Thoracic aorta (tissue), 2 donors: ENCODE measurements around the gene SERPINB11. TPM values are rescaled to one million over a fixed set of nuclear protein-coding genes. Genes with fewer than 3 reads are reported as not detected.

ENCODE experiments used
- ATAC-seq: fragments of 150-250 bp; one replicate; pipeline ENCODE4 v1.8.0; 2017; ENCODE audit warnings: low read depth; ENCODE audit not compliant: insufficient number of reproducible peaks, low FRiP score
- DNase-seq: peaks from one replicate; pipeline ENCODE4 v3.0.0-alpha.2; 2020; ENCODE audit warnings: low spot score
- H3K27ac ChIP-seq, 2 donors: fragments of 200-600 bp; sonication (generic); 1 replicate in 1 of 2; 2 replicates in 1 of 2; pipeline ENCODE4 v1.5.1; 2016; ENCODE audit warnings: mild to moderate bottlenecking in 2 of 2, moderate library complexity in 2 of 2
- H3K27me3 ChIP-seq: fragments of 200-600 bp; sonication (generic); replicated peaks from 2 replicates; pipeline ENCODE4 v1.6.0; 2016; ENCODE audit warnings: mild to moderate bottlenecking; ENCODE audit not compliant: insufficient read depth
- H3K36me3 ChIP-seq: fragments of 200-600 bp; sonication (generic); one replicate; pipeline ENCODE4 v1.5.1; 2016
- H3K4me1 ChIP-seq, 2 donors: fragments of 200-600 bp; sonication (generic); 1 replicate in 1 of 2; 2 replicates in 1 of 2; pipeline versions ENCODE4 v1.5.1 to v1.6.0; 2016; ENCODE audit warnings: low read depth in 2 of 2, mild to moderate bottlenecking in 1 of 2; ENCODE audit not compliant: control insufficient read depth in 1 of 2
- H3K4me3 ChIP-seq: fragments of 200-600 bp; sonication (generic); 2 replicates; pipeline ENCODE4 v1.5.1; 2016; ENCODE audit warnings: mild to moderate bottlenecking
- H3K9me3 ChIP-seq: fragments of 200-600 bp; sonication (generic); 2 replicates; pipeline ENCODE4 v1.5.1; 2016
- CTCF ChIP-seq: fragments of 200-600 bp; sonication (generic); IDR thresholded peaks from one replicate; pipeline ENCODE4 v1.5.1; 2019; ENCODE audit warnings: antibody characterized with exemption
- total RNA-seq, 2 donors: library from RNA; depleted of rRNA; stranded (reverse); fragments of >200 nt; gene quantifications; one replicate each; pipeline versions ENCODE4 v1.1.0 to v1.2.3, GENCODE V29; 2016

Gene SERPINB11
- total RNA-seq, 2 donors from 2014 or later = not detected

- Histone ChIP-seq H3K9me3 (peaks cover 7% of the 10 kb centered on the region), H3K36me3 (no peaks in the 10 kb centered on the region), H3K27me3 (no peaks in the 10 kb centered on the region), H3K4me3 (no peak overlapping the region), H3K4me1 (no peaks in the 10 kb centered on the region), H3K27ac (no peak overlapping the region)
- DNase-seq = no peak
- no peak for TF ChIP-seq CTCF
- ATAC-seq = no peak
These were observed 59.8 kb downstream of the SERPINB11 start for GRCh38 chr18:63762518-63762917.

- TF ChIP-seq CTCF = no peak
- Histone ChIP-seq H3K27ac (no peak overlapping the region), H3K4me1 (no peaks in the 10 kb centered on the region), H3K9me3 (peaks cover 7% of the 10 kb centered on the region), H3K27me3 (no peaks in the 10 kb centered on the region), H3K4me3 (no peak overlapping the region), H3K36me3 (no peaks in the 10 kb centered on the region)
- DNase-seq (no peak), ATAC-seq (no peak)
These were observed 61.3 kb downstream of the SERPINB11 start for GRCh38 chr18:63763831-63764600.

GRCh38 chr18:63765837-63766236 lies 63.1 kb downstream of the SERPINB11 start:
- H3K4me1 ChIP-seq = no peaks in the 10 kb centered on the region
- no peak for DNase-seq
- H3K27ac ChIP-seq = no peak overlapping the region
- no peak overlapping the region for H3K4me3 ChIP-seq
- no peaks in the 10 kb centered on the region for H3K36me3 ChIP-seq
- H3K27me3 ChIP-seq = no peaks in the 10 kb centered on the region
- ATAC-seq = no peak
- H3K9me3 ChIP-seq = no peaks in the 10 kb centered on the region
- no peak for TF ChIP-seq CTCF

Other genes with a start within 250 kb of the SERPINB11 start
- gene SERPINB5, start 226.0 kb upstream of the SERPINB11 start, total RNA-seq = under 1 TPM; 0.41 to 0.63 TPM
- not detected for gene SERPINB12, start 160.6 kb upstream of the SERPINB11 start, total RNA-seq
- not detected for gene SERPINB13, start 115.6 kb upstream of the SERPINB11 start, total RNA-seq
- gene SERPINB4, start 58.7 kb upstream of the SERPINB11 start, total RNA-seq = not detected
- gene SERPINB3, start 41.1 kb upstream of the SERPINB11 start, total RNA-seq = not detected
- under 1 TPM in 1 of 2 donors, not detected in 1; 0.14 TPM for gene SERPINB7, start 72.5 kb downstream of the SERPINB11 start, total RNA-seq
- gene SERPINB2, start 184.7 kb downstream of the SERPINB11 start, total RNA-seq = 1 to 10 TPM in 1 of 2 donors, not detected in 1; 9.3 TPM
- not detected for gene SERPINB10, start 205.0 kb downstream of the SERPINB11 start, total RNA-seq
- not detected for gene HMSD, start 246.3 kb downstream of the SERPINB11 start, total RNA-seq